Activated T-cell treated with anti-CD3 and anti-CD28 coated beads, Interleukin-2, amount 50 U/mL, for 72 hours (primary cell): ENCODE data around the gene MSI1. TPM values are rescaled to one million over a fixed set of nuclear protein-coding genes. Genes with fewer than 3 reads are reported as not detected.

Experiments
- ATAC-seq, 2 donors: fragments of 150-1000 bp; cut with Tn5 transposase; replicated peaks in 1 of 2; 2 replicates each; pipeline ENCODE4 v1.10.0; 2021; ENCODE audit warnings: moderate library complexity in 2 of 2, mild to moderate bottlenecking in 1 of 2
- DNase-seq, 2 donors: peaks; one replicate each; pipeline ENCODE4 v3.0.0; 2021 to 2022; ENCODE audit warnings: mixed read lengths in 1 of 2
- H3K27ac Mint-ChIP-seq: one replicate; pipeline ENCODE4 v1.8.0; 2022; ENCODE audit warnings: mild to moderate bottlenecking, moderate library complexity, mixed read lengths
- H3K27me3 Mint-ChIP-seq: one replicate; pipeline ENCODE4 v1.8.0; 2022; ENCODE audit warnings: low read depth, mixed read lengths
- H3K36me3 Mint-ChIP-seq, 2 donors: one replicate each; pipeline ENCODE4 v1.8.0; 2022; ENCODE audit warnings: mixed read lengths in 2 of 2, mild to moderate bottlenecking in 1 of 2; ENCODE audit not compliant: insufficient read depth in 2 of 2
- H3K4me1 Mint-ChIP-seq: one replicate; pipeline ENCODE4 v1.8.0; 2022; ENCODE audit warnings: low read depth, mixed read lengths
- H3K4me3 Mint-ChIP-seq, 2 donors: one replicate each; pipeline ENCODE4 v1.8.0; 2022; ENCODE audit warnings: mild to moderate bottlenecking in 2 of 2, mixed read lengths in 2 of 2, moderate library complexity in 2 of 2
- H3K9me3 Mint-ChIP-seq, 2 donors: one replicate each; pipeline ENCODE4 v1.8.0; 2022; ENCODE audit warnings: mixed read lengths in 2 of 2
- total RNA-seq, 2 donors: library from RNA; stranded (reverse); gene quantifications; one replicate each; pipeline ENCODE4 v1.2.3, GENCODE V29; 2022

The MSI1 gene
- total RNA-seq, 2 donors from 2014 or later: 5.6 to 6.6 TPM

GRCh38 chr12:120323772-120324171 is 45.2 kb downstream of the MSI1 start:
- Mint-ChIP-seq H3K4me1 (peaks cover 13% of the 10 kb centered on the region), H3K36me3 (no peaks in the 10 kb centered on the region), H3K27ac (no peak overlapping the region), H3K27me3 (no peaks in the 10 kb centered on the region), H3K9me3 (no peaks in the 10 kb centered on the region), H3K4me3 (no peak overlapping the region)
- no peak for DNase-seq
- ATAC-seq: no peak

- Mint-ChIP-seq H3K27me3 (no peaks in the 10 kb centered on the region), H3K36me3 (no peaks in the 10 kb centered on the region), H3K27ac (no peak overlapping the region), H3K4me1 (peaks cover 29% of the 10 kb centered on the region), H3K9me3 (no peaks in the 10 kb centered on the region), H3K4me3 (no peak overlapping the region)
- DNase-seq: no peak
- no peak for ATAC-seq
These were observed 47.4 kb downstream of the MSI1 start for GRCh38 chr12:120321382-120322202.

DNA sequence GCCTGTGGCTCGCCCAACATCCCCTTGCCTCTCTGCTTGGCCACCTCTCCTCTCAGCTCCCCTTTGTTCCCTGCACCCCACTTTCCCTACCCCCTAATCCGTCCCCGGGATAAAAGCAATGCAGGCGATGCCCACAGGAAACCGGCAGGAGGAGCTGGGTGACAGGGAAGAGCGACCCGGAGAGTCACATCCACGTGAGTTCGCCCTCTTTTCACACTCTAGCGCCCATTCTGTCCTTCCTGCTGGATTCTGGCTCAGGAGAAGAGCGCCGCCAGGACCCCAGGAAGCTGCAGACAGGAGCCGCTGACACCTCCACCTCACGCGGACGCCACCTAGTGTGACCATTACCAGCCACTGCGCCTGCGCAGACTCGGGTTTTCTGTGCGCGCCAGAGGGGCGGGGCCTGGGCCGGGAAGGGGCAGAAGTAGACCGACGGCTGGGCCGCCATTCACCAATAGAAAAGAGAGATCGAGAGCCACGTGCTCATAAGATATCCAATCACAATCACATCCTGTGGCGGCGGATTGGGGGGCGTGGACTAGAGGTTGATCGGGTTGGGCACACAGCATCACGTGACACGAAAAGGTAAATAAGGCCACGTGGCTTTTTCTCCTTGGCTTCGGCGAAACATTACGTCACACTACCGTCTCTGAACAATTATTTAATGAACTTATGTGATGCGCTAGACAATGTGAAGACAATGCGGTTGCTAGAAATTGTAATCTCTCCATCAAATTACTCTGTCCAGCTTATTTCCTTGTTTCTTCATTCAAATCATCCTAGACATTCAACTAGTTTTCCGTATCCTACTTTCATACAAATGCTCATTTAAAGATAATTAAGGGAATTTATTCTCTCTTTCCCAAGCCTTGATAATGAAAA is 51.5 kb downstream of the MSI1 start:
- ATAC-seq: peak; percentile 100
- Mint-ChIP-seq H3K27me3 (no peaks in the 10 kb centered on the region), H3K4me1 (peaks cover 18% of the 10 kb centered on the region), H3K36me3 (no peaks in the 10 kb centered on the region), H3K27ac (peak overlapping the region; percentile 95), H3K4me3 (peak overlapping the region; percentile 92 to 94), H3K9me3 (no peaks in the 10 kb centered on the region)
- DNase-seq: peak; percentile 100

DNA sequence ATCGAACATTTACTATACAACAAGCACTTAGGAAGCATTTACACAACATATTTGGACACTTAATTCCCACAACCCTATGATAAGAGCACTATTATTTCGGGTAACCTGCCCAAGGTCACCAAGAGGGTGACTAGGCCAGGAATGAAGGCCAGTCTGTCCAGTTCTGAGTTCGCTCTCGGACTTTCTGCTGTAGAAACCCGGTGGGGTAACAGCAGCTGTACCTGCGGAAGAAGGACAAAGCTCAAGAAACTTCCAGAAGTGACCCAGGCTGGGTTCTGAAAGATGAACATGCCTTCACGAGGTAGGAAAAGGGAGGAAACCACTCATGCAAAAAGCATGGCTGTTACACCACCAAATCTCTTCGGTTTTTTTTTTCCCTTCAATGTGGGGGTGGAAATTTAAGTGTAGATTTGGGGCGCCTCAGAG is 52.2 kb downstream of the MSI1 start:
- H3K4me3 Mint-ChIP-seq: peak overlapping the region; percentile 92 to 94
- H3K9me3 Mint-ChIP-seq: no peaks in the 10 kb centered on the region
- H3K27me3 Mint-ChIP-seq: no peaks in the 10 kb centered on the region
- ATAC-seq (no peak), DNase-seq (no peak)
- no peaks in the 10 kb centered on the region for H3K36me3 Mint-ChIP-seq
- H3K27ac Mint-ChIP-seq: peak overlapping the region; percentile 95
- peaks cover 18% of the 10 kb centered on the region for H3K4me1 Mint-ChIP-seq

DNA sequence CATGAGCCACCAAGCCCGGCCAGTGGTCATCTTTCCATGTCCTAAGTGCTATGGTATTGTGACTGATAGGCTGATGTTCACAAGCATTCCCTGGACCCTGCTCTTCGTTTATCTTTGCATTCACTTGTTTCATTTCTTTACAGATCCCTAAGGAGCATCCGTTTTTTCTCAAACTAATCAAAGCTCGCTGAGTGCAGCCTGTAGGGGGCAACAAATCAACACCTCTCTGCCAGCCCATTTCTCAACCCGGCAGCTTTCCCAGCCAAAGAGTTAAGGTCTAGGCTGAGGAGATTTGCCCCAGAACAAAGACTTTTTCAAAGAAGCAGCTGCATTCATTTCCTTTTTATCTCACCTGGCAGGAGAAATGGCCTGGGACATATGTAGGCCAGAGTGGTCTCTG is 54.7 kb downstream of the MSI1 start:
- ATAC-seq (no peak), DNase-seq (no peak)
- H3K27ac Mint-ChIP-seq: no peak overlapping the region
- H3K27me3 Mint-ChIP-seq: no peaks in the 10 kb centered on the region
- no peaks in the 10 kb centered on the region for H3K9me3 Mint-ChIP-seq
- H3K36me3 Mint-ChIP-seq: no peaks in the 10 kb centered on the region
- peaks cover 18% of the 10 kb centered on the region for H3K4me1 Mint-ChIP-seq
- no peak overlapping the region for H3K4me3 Mint-ChIP-seq

DNA sequence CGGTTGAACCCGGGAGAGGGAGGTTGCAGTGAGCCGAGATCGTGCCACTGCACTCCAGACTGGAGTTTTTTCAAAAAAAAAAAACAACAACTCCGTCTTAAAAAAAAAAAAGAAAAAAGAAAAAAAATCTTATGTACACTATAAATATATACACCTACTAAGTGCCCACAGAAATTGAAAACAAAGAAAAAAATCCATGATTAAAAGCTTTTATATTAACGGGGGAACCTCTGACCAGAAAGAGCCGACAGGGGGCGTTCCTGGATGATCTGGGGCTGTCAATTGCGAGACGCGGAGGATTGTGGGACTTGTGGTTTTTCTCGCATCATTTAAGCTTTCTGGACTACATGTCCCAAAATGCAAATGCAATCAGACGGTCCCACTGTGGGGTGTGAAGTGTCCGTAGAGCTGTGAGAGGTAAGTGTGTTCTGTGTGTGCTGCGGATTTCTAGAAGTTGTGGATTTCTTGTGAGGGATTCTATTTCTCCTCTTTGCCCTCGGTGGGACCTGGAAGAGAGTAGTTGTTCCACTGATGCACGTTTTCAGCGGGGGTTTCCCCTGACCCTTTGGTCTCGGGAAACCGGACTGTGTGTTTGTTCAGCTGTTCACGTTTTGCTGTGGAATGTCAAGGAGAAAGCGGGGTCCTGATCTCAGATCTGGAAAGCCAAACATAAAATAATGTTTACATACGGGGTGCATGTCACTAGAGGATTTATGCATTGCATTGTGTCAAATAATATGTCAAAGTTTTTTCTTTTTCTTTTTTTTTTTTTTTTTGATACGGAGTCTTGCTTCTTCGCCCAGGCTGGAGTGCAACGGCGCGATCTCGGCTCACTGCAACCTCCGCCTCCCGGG is 66.8 kb downstream of the MSI1 start, which contains the start of gene SIRT4:
Gene SIRT4 (plus strand): TSS at position 360 of the 854 bp plus-strand sequence. CDS start 1,241 bp downstream, outside the sequence.
- H3K4me1 Mint-ChIP-seq: peaks cover 18% of the 10 kb centered on the region
- H3K9me3 Mint-ChIP-seq: no peaks in the 10 kb centered on the region
- DNase-seq: peak; percentile 88 to 91
- H3K36me3 Mint-ChIP-seq: peaks cover 2 to 5% of the 10 kb centered on the region in 2 donors
- no peaks in the 10 kb centered on the region for H3K27me3 Mint-ChIP-seq
- H3K4me3 Mint-ChIP-seq: peak within 1 kb of the TSS; percentile 90 to 95
- peak within 1 kb of the TSS; percentile 68 for H3K27ac Mint-ChIP-seq
- ATAC-seq: peak; percentile 100

DNA sequence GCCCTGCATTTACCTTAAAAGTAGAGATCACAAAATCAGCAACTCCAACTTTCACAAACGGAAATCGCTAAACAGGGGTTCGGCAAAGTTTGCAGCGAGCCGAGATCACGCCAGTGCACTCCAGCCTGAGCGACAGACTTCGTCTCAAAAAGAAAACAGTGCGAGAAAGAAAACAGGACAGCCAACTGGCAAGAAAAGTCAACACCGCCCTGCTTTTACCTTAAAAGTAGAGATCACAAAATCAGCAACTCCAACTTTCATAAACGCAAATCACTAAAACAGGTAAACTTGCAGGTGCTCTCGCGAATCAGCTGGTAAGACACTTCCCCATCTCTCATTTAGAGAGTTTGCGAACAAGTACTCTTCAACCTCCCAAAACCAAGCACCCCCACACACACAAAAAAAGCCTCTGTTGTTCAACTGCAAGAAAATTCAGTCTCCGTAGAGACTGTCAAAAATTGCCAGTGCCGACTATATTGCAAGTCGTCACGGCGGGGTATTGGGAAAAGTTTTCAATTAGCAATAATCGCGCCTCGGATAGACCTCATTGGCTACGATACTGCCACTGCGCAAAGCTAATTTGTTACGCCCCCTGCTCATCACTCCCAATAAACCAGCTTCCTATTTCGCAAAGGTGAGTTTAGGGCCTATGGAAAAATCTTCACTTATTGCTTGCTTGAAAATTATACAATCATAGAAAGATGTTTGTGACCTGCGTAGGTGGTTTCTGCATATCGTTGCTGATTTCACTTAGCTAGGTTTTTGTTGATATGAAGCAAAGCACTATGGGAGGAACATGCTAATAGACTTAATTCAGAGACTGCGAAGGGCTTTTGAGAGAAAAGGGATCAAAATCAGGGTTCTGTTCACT is 76.1 kb downstream of the MSI1 start, which contains the start of gene RNU4-1:
Gene RNU4-1 (minus strand): TSS at position 577 of the 871 bp plus-strand sequence.
- peak; percentile 54 to 59 for ATAC-seq
- Mint-ChIP-seq H3K4me1 (no peaks in the 10 kb centered on the region), H3K36me3 (no peaks in the 10 kb centered on the region)

DNA sequence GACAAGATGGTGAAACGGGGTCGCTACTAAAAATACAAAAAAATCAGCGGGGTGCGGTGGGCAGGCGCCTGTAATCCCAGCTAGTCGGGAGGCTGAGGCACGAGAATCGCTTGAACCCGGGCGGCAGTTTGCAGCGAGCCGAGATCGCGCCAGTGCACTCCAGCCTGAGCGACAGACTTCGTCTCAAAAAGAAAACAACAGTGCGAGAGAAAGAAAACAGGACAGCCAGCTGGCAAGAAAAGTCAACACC is 76.6 kb downstream of the MSI1 start:
- no peaks in the 10 kb centered on the region for H3K9me3 Mint-ChIP-seq
- peak in 1 of 2 donors; percentile 80 for DNase-seq
- no peaks in the 10 kb centered on the region for H3K27me3 Mint-ChIP-seq
- no peaks in the 10 kb centered on the region for H3K4me1 Mint-ChIP-seq
- peak; percentile 25 to 49 for ATAC-seq
- no peak overlapping the region for H3K27ac Mint-ChIP-seq
- H3K4me3 Mint-ChIP-seq: no peak overlapping the region
- no peaks in the 10 kb centered on the region for H3K36me3 Mint-ChIP-seq

More for the DNA sequence above, 76.1 kb downstream of the MSI1 start, which contains the start of gene RNU4-1:
- H3K27me3 Mint-ChIP-seq: no peaks in the 10 kb centered on the region
- no peak within 1 kb of the TSS for H3K27ac Mint-ChIP-seq
- peak; percentile 84 to 86 for DNase-seq
- no peaks in the 10 kb centered on the region for H3K9me3 Mint-ChIP-seq
- H3K4me3 Mint-ChIP-seq: no peak within 1 kb of the TSS

Other genes starting within 250 kb of the MSI1 start
- gene GCN1, start 174.4 kb downstream of the MSI1 start, total RNA-seq: 100 to 1,000 TPM in 1 of 2 donors, 10 to 100 TPM in 1; 93.1 to 106 TPM
- gene RPLP0, start 168.1 kb downstream of the MSI1 start, total RNA-seq: 1,000 to 10,000 TPM; 4,846 to 5,223 TPM
- gene PXN, start 103.4 kb downstream of the MSI1 start, total RNA-seq: 10 to 100 TPM; 80.5 to 89.6 TPM
- gene RNU4-2, start 77.3 kb downstream of the MSI1 start, total RNA-seq: 1,000 to 10,000 TPM; 3,117 to 4,201 TPM
- gene RNU4-1, start 75.9 kb downstream of the MSI1 start, total RNA-seq: 1,000 to 10,000 TPM; 1,839 to 2,627 TPM
- 1 to 10 TPM; 4.2 to 4.9 TPM for gene SIRT4, start 66.8 kb downstream of the MSI1 start, total RNA-seq
- gene PLA2G1B, start 41.4 kb downstream of the MSI1 start, total RNA-seq: not detected
- 100 to 1,000 TPM; 282 to 295 TPM for gene COX6A1, start 68.9 kb upstream of the MSI1 start, total RNA-seq
- 10 to 100 TPM; 44.5 to 68.0 TPM for gene TRIAP1, start 77.2 kb upstream of the MSI1 start, total RNA-seq
- 10 to 100 TPM; 29.4 to 37.9 TPM for gene GATC, start 77.3 kb upstream of the MSI1 start, total RNA-seq
- 100 to 1,000 TPM; 158 to 165 TPM for gene SRSF9, start 100.6 kb upstream of the MSI1 start, total RNA-seq
- gene DYNLL1, start 126.9 kb upstream of the MSI1 start, total RNA-seq: 100 to 1,000 TPM; 115 to 119 TPM
- 10 to 100 TPM; 28.9 to 36.7 TPM for gene COQ5, start 160.0 kb upstream of the MSI1 start, total RNA-seq
- gene RNF10, start 165.2 kb upstream of the MSI1 start, total RNA-seq: 100 to 1,000 TPM; 198 to 200 TPM
- gene POP5, start 212.2 kb upstream of the MSI1 start, total RNA-seq: 10 to 100 TPM; 37.4 to 40.8 TPM